AG09319 (cell line): ENCODE measurements around the gene IGSF21.

Experiments
- DNase-seq: peaks from one replicate; pipeline ENCODE4 v3.0.0-alpha.2; 2010; ENCODE audit warnings: low read depth; ENCODE audit errors: extremely low read depth
- TF ChIP-seq, protein P1 (sequence below): IDR thresholded peaks from 2 replicates; pipeline ENCODE4 v1.5.1; 2011; ENCODE audit warnings: low read depth, mild to moderate bottlenecking, inconsistent platforms, low read length, moderate library complexity

Gene IGSF21

DNA sequence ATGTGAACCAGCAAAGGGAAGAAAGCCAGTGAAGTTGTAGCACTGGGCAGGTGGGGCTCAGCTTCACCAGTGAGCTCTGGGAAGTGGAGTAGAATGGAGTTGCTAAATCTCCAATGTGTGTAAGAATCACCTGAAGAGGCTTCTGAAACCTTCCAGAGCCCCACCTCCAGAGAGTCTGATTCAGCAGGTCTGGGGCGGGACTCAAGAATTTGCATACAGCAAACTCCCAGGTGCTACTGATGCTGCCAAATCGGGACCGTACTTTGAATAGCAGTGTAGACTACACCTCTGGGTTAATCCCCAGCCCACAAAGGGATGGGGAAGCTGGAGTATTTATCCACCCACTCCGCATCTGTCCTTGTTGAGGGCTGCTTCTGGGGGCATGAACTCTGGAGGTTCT lies 154.3 kb downstream of the IGSF21 start:
- TF ChIP-seq, protein P1, sequence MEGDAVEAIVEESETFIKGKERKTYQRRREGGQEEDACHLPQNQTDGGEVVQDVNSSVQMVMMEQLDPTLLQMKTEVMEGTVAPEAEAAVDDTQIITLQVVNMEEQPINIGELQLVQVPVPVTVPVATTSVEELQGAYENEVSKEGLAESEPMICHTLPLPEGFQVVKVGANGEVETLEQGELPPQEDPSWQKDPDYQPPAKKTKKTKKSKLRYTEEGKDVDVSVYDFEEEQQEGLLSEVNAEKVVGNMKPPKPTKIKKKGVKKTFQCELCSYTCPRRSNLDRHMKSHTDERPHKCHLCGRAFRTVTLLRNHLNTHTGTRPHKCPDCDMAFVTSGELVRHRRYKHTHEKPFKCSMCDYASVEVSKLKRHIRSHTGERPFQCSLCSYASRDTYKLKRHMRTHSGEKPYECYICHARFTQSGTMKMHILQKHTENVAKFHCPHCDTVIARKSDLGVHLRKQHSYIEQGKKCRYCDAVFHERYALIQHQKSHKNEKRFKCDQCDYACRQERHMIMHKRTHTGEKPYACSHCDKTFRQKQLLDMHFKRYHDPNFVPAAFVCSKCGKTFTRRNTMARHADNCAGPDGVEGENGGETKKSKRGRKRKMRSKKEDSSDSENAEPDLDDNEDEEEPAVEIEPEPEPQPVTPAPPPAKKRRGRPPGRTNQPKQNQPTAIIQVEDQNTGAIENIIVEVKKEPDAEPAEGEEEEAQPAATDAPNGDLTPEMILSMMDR, result no peak
- DNase-seq, result no peak

DNA sequence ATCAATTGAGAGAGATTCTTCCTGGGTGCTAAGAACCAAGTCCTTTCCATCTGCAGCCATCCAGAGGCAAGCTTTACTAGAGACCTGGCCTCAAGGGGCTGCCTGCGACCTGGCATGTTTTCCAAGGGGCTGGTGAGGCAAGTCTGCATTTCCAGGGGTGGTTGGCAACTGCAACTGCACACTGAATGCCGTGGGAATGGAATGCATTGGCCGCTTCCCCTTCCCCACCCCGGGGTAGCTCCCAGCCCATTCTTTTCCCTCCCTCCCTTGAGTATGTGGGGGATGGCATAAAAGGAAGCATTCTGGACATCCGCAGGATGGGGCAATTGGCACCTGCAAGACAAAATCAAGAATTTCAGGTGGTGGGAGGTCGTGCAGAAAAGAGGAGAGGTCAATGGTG lies 155.1 kb downstream of the IGSF21 start:
- DNase-seq, result no peak
- TF ChIP-seq, protein P1, result no peak

- DNase-seq, result no peak
- TF ChIP-seq, protein P1, result no peak
Measured at GRCh38 chr1:18263547-18264120, 156.0 kb downstream of the IGSF21 start.

DNA sequence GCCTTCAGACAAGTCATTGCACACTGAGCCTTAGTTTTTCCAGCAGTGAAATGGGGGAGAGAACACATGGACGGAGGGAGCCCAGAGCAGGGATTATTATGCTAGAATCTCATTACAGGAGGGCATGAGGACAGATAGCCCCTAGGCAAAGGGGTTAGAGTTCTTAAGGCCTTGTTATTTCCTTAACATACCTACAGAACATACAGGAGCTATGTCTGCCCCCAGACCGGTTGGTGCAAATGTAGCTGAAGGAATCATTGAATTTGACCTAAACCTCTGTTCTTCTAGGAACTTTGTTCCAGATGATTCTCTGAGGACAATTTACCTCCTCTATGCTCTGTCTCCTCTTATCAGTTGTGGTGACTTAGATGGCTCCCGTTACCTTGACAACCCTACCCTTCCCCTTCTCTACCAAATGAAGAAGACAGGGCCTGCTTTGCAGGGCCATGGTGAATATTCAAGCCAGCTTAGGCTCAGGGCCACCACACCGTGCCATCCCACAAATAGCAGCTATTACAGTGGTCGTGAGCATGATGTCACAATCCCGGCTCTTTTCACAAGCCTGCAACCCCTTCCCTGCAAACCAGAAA lies 156.9 kb downstream of the IGSF21 start:
- TF ChIP-seq, protein P1, result no peak
- DNase-seq, result no peak

DNA sequence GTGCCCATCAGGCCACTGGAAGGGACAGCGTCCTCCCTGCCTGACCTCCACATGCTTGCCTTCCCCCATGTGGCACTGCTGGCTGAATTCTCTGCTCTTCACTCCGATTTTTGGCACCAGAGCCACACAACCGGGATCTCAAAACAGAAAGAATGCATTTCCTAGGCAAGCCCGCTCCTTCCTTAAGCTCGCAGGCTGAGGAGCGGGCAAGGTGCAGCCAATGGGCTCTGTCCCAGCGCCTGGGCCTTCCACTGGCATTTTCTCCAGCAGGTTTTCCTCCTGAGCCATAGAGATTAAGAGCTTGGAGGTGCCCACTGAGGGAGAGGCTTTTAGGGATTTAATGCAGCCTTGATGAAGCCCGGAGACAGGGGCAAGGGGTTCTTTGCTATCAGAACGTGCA lies 158.0 kb downstream of the IGSF21 start:
- TF ChIP-seq, protein P1, result no peak
- DNase-seq, result no peak

DNA sequence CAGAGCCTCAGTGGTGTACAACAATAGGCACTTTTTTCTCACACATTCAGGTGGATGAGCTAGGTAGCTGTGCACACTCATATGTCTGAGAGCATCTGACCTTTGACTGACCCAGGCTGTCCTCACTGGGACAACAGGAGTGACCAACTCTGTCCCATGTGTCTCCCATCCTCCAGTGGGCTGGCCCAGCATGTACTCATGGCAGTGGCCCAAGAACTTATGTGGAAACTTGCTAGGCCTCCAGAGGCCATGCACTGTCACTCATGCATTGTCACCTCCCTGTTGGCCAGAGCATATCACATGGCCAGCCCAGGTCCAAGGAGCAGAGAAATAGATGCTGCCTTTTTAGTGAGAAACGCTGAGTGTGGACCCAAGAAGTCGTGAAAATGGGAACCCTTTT lies 158.8 kb downstream of the IGSF21 start:
- TF ChIP-seq, protein P1, result no peak
- no peak for DNase-seq

GRCh38 chr1:18271336-18271735 lies 163.7 kb downstream of the IGSF21 start:
- no peak for DNase-seq
- TF ChIP-seq, protein P1, result no peak
